Fibroblast of villous mesenchyme (primary cell): ENCODE measurements around the gene CPSF4L. TPM values are rescaled to one million over a fixed set of nuclear protein-coding genes. Genes with fewer than 3 reads are reported as not detected.
A peak's percentile ranks its signal among the peaks of the same experiment; 100 is the strongest.

Experiments
- DNase-seq: peaks from one replicate; pipeline ENCODE4 v3.0.0-alpha.2; 2010; ENCODE audit warnings: low read depth
- H3K4me3 ChIP-seq: 2 replicates; pipeline ENCODE4 v1.5.1; 2011; ENCODE audit warnings: low read depth, mild to moderate bottlenecking, low read length
- CTCF ChIP-seq: IDR thresholded peaks from 2 replicates; pipeline ENCODE4 v1.5.1; 2012; ENCODE audit warnings: low read depth, mild to moderate bottlenecking, low read length; ENCODE audit not compliant: insufficient read depth
- total RNA-seq: library from RNA; depleted of rRNA; stranded (reverse); fragments of >200 nt; gene quantifications from 2 replicates; pipeline ENCODE4 v1.2.3, GENCODE V29; 2012

Gene CPSF4L
- total RNA-seq, 1 donor, result not detected

- TF ChIP-seq CTCF, result no peak
- DNase-seq, result peak; percentile 34
Observed at GRCh38 chr17:73278465-73279453, 17.1 kb upstream of the CPSF4L start.

GRCh38 chr17:73278049-73278464 lies 16.4 kb upstream of the CPSF4L start:
- TF ChIP-seq CTCF, result no peak
- no peak for DNase-seq
- H3K4me3 ChIP-seq, result no peak overlapping the region

More at GRCh38 chr17:73278465-73279453, 17.1 kb upstream of the CPSF4L start:
- H3K4me3 ChIP-seq, result no peak overlapping the region

- H3K4me3 ChIP-seq, result no peak overlapping the region
- TF ChIP-seq CTCF, result no peak
- no peak for DNase-seq
Observed at GRCh38 chr17:73274490-73274889, 12.8 kb upstream of the CPSF4L start.

GRCh38 chr17:73272906-73273218 lies 11.2 kb upstream of the CPSF4L start:
- DNase-seq, result no peak
- H3K4me3 ChIP-seq, result no peak overlapping the region
- TF ChIP-seq CTCF, result no peak

GRCh38 chr17:73271072-73271471 lies 9.4 kb upstream of the CPSF4L start:
- no peak overlapping the region for H3K4me3 ChIP-seq
- no peak for TF ChIP-seq CTCF
- no peak for DNase-seq

- no peak for TF ChIP-seq CTCF
- no peak overlapping the region for H3K4me3 ChIP-seq
- no peak for DNase-seq
Observed at GRCh38 chr17:73269791-73270190, 8.1 kb upstream of the CPSF4L start.

- TF ChIP-seq CTCF, result no peak
- H3K4me3 ChIP-seq, result no peak overlapping the region
- DNase-seq, result no peak
Observed at GRCh38 chr17:73269329-73269615, 7.6 kb upstream of the CPSF4L start.
